Stomach (tissue), 9 donors: Measurements from ENCODE around the gene SLC36A3. TPM values are rescaled to one million over a fixed set of nuclear protein-coding genes. Genes with fewer than 3 reads are reported as not detected.
A peak's percentile ranks its signal among the peaks of the same experiment; 100 is the strongest.

Experiments used
- DNase-seq, 2 donors: peaks; one replicate each; pipeline versions ENCODE4 v3.0.0 to v3.0.0-alpha.2; 2013 to 2019
- H3K27ac ChIP-seq, 5 donors: fragments of 200-600 bp in 4 of 5; sonication (generic) in 4 of 5; one replicate each; pipeline ENCODE4 v1.5.1; 2013 to 2019; ENCODE audit warnings: mild to moderate bottlenecking in 1 of 5, moderate library complexity in 1 of 5
- H3K27me3 ChIP-seq, 3 donors: fragments of 200-600 bp; sonication (generic); one replicate each; pipeline ENCODE4 v1.5.1; 2017 to 2019; ENCODE audit warnings: mixed run types in 1 of 3
- H3K36me3 ChIP-seq, 4 donors: fragments of 200-600 bp; sonication (generic); 1 replicate in 3 of 4; 2 replicates in 1 of 4; pipeline ENCODE4 v1.5.1; 2016 to 2019
- H3K4me1 ChIP-seq, 4 donors: fragments of 200-600 bp; sonication (generic); one replicate each; pipeline ENCODE4 v1.5.1; 2016 to 2019
- H3K4me3 ChIP-seq, 4 donors: fragments of 200-600 bp; sonication (generic) in 3 of 4; one replicate each; pipeline ENCODE4 v1.5.1; 2016 to 2019; ENCODE audit warnings: mild to moderate bottlenecking in 1 of 4
- H3K9me3 ChIP-seq, 4 donors: fragments of 200-600 bp; sonication (generic); one replicate each; pipeline ENCODE4 v1.5.1; 2016 to 2019
- EP300 ChIP-seq: sonication (generic); formaldehyde crosslinking; IDR thresholded peaks from one replicate; pipeline ENCODE4 v1.6.1; 2017; ENCODE audit warnings: antibody characterized with exemption
- POLR2A ChIP-seq, 4 donors: fragments of 450-650 bp; IDR thresholded peaks; one replicate each; pipeline ENCODE4 v1.6.1; 2016; ENCODE audit warnings: antibody characterized with exemption in 4 of 4, control low read depth in 2 of 4, mild to moderate bottlenecking in 1 of 4, moderate library complexity in 1 of 4
- POLR2AphosphoS5 ChIP-seq, 3 donors: sonication (generic); formaldehyde crosslinking; IDR thresholded peaks; one replicate each; pipeline ENCODE4 v1.6.1; 2016; ENCODE audit warnings: antibody characterized with exemption in 3 of 3
- WGBS, 5 donors: extraction: QIAGEN DNeasy Blood & Tissue Kit in 3 of 5; methylation state at CpG; one replicate each; pipeline versions ENCODE4 v1.1.5 to v1.1.7; 2013 to 2018; 5-methylcytosine and 5-hydroxymethylcytosine counted together
- intact Hi-C: fragments of 100-400 bp; cut with DNase I; formaldehyde crosslinking; loops from one replicate; pipeline ENCODE4 v1.15.1; 2023; ENCODE audit warnings: low total_unique reads
- polyA plus RNA-seq, 3 donors: library from polyadenylated mRNA; stranded (reverse); fragments of 200-250 nt; gene quantifications; one replicate each; pipeline ENCODE4 v1.2.3, GENCODE V29; 2013
- total RNA-seq, 5 donors: library from RNA; depleted of rRNA; stranded (reverse); fragments of >200 nt; gene quantifications; one replicate each; pipeline versions ENCODE4 v1.1.0 to v1.2.3, GENCODE V29; 2014 to 2016
- TF ChIP-seq, protein P1 (sequence below), 7 experiments: fragments of 450-650 bp in 4 of 7; fragments of 200-600 bp in 3 of 7; sonication (generic) in 3 of 7; IDR thresholded peaks; one replicate each; pipeline ENCODE4 v1.5.1; 2016 to 2019; ENCODE audit warnings: antibody characterized with exemption in 7 of 7, control low read depth in 2 of 7, mild to moderate bottlenecking in 1 of 7
- donor health status: healthy with polysubstance abuse.
- donor health status: Bipolar disorder and iron deficiency.
- donor health status: healthy.

Gene SLC36A3
- total and polyA plus RNA-seq, 8 donors: not detected

DNA sequence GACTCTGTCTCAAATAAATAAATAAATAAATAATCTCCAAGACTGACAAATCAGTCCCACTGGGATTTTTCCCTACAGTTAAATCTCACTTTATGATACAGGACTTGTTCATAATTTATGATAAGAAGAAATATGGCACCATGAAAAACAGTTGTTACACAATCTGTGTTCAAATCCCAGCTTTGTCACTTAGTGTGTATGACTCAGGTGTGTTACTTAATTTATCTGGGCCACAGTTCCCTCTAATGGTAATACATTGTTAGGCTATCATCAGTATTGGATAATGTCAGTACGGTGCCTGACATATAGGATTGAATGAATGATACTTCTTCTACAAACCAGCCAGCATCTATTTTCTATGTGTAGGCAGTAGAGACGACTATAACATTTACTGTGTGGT, 23.1 kb downstream of the SLC36A3 start:
- H3K36me3 ChIP-seq: no peaks in the 10 kb centered on the region
- TF ChIP-seq, protein P1, sequence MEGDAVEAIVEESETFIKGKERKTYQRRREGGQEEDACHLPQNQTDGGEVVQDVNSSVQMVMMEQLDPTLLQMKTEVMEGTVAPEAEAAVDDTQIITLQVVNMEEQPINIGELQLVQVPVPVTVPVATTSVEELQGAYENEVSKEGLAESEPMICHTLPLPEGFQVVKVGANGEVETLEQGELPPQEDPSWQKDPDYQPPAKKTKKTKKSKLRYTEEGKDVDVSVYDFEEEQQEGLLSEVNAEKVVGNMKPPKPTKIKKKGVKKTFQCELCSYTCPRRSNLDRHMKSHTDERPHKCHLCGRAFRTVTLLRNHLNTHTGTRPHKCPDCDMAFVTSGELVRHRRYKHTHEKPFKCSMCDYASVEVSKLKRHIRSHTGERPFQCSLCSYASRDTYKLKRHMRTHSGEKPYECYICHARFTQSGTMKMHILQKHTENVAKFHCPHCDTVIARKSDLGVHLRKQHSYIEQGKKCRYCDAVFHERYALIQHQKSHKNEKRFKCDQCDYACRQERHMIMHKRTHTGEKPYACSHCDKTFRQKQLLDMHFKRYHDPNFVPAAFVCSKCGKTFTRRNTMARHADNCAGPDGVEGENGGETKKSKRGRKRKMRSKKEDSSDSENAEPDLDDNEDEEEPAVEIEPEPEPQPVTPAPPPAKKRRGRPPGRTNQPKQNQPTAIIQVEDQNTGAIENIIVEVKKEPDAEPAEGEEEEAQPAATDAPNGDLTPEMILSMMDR (IDR thresholded peaks at IDR 0.05): no peak
- TF ChIP-seq POLR2AphosphoS5 (IDR thresholded peaks at IDR 0.05) (no peak), EP300 (no peak)
- intact Hi-C loops: no loop called here
- DNase-seq: no peak
- H3K27me3 ChIP-seq: no peaks in the 10 kb centered on the region
- 82 to 88% (median 86%) methylated on average over 2 of the region's 2 CpGs for WGBS, 5 donors
- H3K9me3 ChIP-seq: no peaks in the 10 kb centered on the region
- no peaks in the 10 kb centered on the region for H3K4me1 ChIP-seq
- no peak overlapping the region for H3K4me3 ChIP-seq
- no peak overlapping the region for H3K27ac ChIP-seq

DNA sequence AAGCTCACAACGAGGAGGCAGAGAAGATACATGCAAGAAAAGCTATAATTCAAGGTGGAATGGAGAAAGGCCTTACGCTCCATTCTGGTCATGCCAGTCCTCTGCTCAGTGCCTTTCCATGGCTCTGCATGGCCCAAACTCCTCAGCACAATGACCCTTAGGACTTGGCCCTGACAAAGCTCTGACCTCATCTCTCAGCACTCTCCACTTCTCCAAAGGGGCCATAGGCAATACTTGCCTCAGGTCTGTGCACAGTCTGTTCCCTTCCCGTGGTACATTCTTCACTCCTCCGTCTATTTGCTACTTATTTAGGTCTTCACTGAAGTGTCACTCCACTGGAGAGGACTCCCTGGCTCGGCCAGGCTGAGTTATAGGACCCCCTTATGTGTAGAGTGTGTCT, 24.7 kb downstream of the SLC36A3 start:
- 70 to 86% (median 74%) methylated on average over 5 of the region's 5 CpGs for WGBS, 5 donors
- Histone ChIP-seq H3K27ac (no peak overlapping the region), H3K9me3 (no peaks in the 10 kb centered on the region), H3K4me1 (no peaks in the 10 kb centered on the region), H3K4me3 (no peak overlapping the region), H3K27me3 (no peaks in the 10 kb centered on the region), H3K36me3 (no peaks in the 10 kb centered on the region)
- no peak for DNase-seq
- intact Hi-C loops: no loop called here
- TF ChIP-seq, protein P1 (IDR thresholded peaks at IDR 0.05): no peak
- TF ChIP-seq POLR2AphosphoS5 (IDR thresholded peaks at IDR 0.05) (no peak), EP300 (no peak), POLR2A (IDR thresholded peaks at IDR 0.05) (no peak)

DNA sequence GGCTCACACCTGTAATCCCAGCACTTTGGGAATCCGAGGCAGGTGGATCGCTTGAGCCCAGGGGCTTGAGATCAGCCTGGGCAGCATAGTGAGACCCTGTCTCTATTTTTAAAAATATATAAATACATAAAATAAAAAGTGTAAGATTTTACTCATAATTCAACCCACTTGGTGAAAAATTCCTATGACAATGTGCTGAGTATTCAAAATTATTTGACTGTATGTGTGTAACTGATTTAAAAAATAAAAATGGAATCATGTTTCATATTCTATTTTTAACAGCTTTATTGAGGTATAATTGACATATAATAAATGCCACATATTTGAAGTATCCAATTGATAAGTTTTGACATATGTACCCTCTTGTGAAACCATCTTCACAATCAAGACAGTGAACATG, 27.8 kb downstream of the SLC36A3 start:
- intact Hi-C loops: no loop called here
- H3K4me3 ChIP-seq: no peak overlapping the region
- no peaks in the 10 kb centered on the region for H3K4me1 ChIP-seq
- WGBS, 5 donors: 91 to 96% (median 94%) methylated on average over 2 of the region's 2 CpGs
- H3K27ac ChIP-seq: no peak overlapping the region
- no peaks in the 10 kb centered on the region for H3K27me3 ChIP-seq
- H3K36me3 ChIP-seq: no peaks in the 10 kb centered on the region
- DNase-seq: no peak
- TF ChIP-seq, protein P1 (IDR thresholded peaks at IDR 0.05): no peak
- no peak for TF ChIP-seq POLR2AphosphoS5 (IDR thresholded peaks at IDR 0.05)
- no peak for TF ChIP-seq EP300
- TF ChIP-seq POLR2A (IDR thresholded peaks at IDR 0.05): no peak
- H3K9me3 ChIP-seq: no peaks in the 10 kb centered on the region

DNA sequence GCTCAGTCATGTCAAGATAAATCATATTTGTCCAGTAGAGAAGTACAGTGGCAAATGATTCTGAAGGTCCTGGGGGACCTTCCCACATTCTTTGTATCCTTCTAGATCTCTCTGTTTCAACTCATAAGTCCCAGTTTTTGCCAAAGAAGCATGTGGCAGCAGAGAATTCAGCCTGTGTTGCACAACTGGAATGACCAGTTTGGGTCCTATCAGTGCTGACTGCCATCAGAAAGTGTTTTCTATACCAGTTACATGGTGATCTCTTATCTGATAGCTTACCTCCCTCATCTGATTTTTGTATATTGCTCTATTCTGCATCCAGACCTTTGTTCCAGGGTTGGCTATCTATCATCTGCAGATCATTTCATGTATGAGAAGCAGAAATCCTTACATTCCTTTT, 28.9 kb downstream of the SLC36A3 start:
- Histone ChIP-seq H3K27ac (no peak overlapping the region), H3K4me1 (no peaks in the 10 kb centered on the region), H3K4me3 (no peak overlapping the region), H3K27me3 (no peaks in the 10 kb centered on the region), H3K9me3 (no peaks in the 10 kb centered on the region), H3K36me3 (peaks cover 4 to 11% (median 7%) of the 10 kb centered on the region in 4 donors)
- TF ChIP-seq POLR2AphosphoS5 (IDR thresholded peaks at IDR 0.05) (no peak), EP300 (no peak)
- TF ChIP-seq, protein P1 (IDR thresholded peaks at IDR 0.05): no peak
- intact Hi-C loops: no loop called here
- peak in 1 of 2 donors; percentile 55 for DNase-seq

DNA sequence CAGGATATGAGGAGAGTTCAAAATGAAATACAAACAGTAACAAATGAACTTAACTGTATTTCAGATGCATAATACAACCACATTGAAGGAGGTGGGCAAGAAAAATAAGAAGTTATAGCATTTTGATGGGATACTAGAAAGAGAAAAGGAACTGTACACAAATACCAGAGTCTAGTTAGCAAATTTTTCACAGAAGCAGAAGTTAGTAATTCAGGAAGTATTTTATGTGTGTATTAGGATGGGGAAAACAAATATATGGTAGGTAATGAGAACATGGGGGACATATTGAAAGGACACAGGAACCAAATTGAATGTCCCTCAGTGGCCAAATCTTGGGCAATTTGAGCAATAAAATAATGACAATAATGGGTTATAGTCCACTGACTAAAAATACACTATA, 32.2 kb downstream of the SLC36A3 start:
- no peak for DNase-seq
- Histone ChIP-seq H3K27ac (no peak overlapping the region), H3K4me3 (no peak overlapping the region), H3K4me1 (no peaks in the 10 kb centered on the region), H3K27me3 (no peaks in the 10 kb centered on the region), H3K9me3 (no peaks in the 10 kb centered on the region), H3K36me3 (peaks cover 21 to 45% (median 40%) of the 10 kb centered on the region in 4 donors)
- intact Hi-C loops: no loop called here
- no peak for TF ChIP-seq POLR2A (IDR thresholded peaks at IDR 0.05)
- no peak for TF ChIP-seq POLR2AphosphoS5 (IDR thresholded peaks at IDR 0.05)
- TF ChIP-seq, protein P1 (IDR thresholded peaks at IDR 0.05): no peak
- TF ChIP-seq EP300: no peak
